Stimulated activated CD4-positive, alpha-beta T cell treated with anti-CD3 and anti-CD28 coated beads, Interleukin-4, amount 100 ng/mL, for 48 hours (primary cell): ENCODE data around the gene CAB39L.

Experiments
- DNase-seq, 2 donors: peaks; one replicate each; pipeline ENCODE4 v3.0.0-alpha.2; 2020; ENCODE audit warnings: low read depth in 2 of 2

Gene CAB39L

DNA sequence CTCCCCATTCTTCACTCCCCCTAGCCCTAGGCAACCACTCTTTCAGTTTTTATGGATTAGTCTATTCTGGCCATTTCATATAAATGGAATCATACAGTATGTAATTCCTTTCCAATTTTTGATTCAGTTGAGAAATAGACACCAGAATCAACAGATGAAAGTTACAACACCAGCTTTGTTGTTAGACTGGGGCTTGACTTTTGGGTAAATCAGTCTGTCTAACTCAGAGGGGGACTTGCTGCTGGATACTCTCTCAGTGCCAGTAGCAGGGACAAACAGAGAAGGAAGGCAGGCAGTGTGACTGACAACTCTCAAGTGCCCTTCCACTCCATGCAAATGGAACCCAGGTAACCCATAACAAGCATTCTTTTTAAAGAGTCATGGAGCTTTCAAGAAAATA is 155.4 kb downstream of the CAB39L start:
- no peak for DNase-seq

GRCh38 chr13:49287995-49288394 is 155.9 kb downstream of the CAB39L start:
- DNase-seq, result no peak

DNA sequence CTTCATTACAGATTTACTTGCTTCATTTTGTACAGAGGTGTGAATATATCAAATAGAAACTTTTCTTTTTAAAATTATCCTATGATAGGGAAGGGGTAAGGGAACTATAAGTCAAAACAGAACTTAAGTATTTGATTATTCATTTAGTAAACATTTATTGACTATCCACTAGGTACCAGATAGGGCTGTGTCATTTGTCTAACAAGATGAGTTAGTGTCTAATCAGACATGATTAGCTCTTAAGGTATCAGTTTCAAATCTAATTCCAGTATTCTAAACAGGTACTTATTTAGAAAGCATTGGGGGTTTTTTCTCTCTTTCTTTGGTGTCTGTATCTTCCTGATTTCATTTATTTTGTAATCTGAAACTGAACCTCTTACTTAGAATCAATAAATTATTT is 164.0 kb downstream of the CAB39L start:
- DNase-seq, result no peak

GRCh38 chr13:49279112-49279511 is 164.8 kb downstream of the CAB39L start:
- DNase-seq, result no peak

- DNase-seq, result no peak
These were observed 165.7 kb downstream of the CAB39L start for GRCh38 chr13:49278211-49278610.

- no peak for DNase-seq
These were observed 171.6 kb downstream of the CAB39L start for GRCh38 chr13:49272296-49272695.

GRCh38 chr13:49271264-49271663 is 172.6 kb downstream of the CAB39L start:
- no peak for DNase-seq

DNA sequence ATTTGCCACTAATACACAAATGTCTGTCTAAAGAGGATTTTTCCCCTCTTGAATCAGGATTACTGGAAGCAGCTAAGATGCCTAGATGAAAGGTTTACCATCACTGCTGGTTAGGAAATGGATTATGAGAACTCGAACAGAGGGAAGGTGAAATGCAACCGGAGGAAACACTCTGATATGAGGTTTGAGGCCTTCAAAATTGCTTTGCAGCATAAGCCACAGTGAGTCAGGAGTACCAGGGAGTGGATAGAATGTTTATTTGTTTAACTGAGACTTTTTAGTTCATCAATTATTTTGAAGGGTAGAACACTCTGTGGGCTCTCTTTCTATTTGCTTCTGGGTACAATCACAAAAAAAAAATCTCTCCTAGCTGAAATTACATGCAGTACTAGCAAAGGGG is 178.0 kb downstream of the CAB39L start:
- DNase-seq, result no peak

- no peak for DNase-seq
These were observed 181.2 kb downstream of the CAB39L start for GRCh38 chr13:49262634-49263033.

DNA sequence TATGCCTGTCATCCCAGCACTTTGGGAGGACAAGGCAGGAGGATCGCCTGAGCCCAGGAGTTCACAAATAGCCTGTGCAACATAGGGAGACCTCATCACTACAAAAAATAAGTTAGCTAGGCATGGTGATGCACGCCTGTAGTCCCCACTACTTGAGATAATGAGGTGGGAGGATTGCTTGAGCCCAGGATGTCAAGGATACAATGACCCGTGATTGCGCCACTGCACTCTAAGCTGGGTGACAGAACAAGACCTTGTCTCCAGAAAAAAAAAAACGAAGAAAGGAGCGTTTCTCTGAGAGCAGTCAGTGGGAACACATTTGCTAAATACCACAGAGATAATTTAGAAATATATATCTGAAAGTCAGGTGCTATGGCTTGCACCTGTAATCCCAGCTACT is 184.3 kb downstream of the CAB39L start:
- no peak for DNase-seq
